A673 (cell line): ENCODE measurements around the gene ENTPD5. TPM values are rescaled to one million over a fixed set of nuclear protein-coding genes. Genes with fewer than 3 reads are reported as not detected.
"Not testable (repeated sequence)": the region's sequence is repeated elsewhere in the genome, so short reads cannot be mapped to it uniquely, and the experiment has no call there.

Experiments used
- BruUV-seq: library from RNA; stranded (reverse); fragments of 400-500 nt; replicated peaks from 2 replicates; lab custom pipeline; 2021; lab: Mats Ljungman, UMichigan
- CTCF ChIA-PET: fragments of 300-600 bp; sonication (Branson Sonifier 250); formaldehyde crosslinking; loops from one replicate; lab custom pipeline; 2022; ENCODE audit warnings: antibody characterized with exemption; lab: Charles Lee
- POLR2A ChIA-PET: fragments of 300-600 bp; sonication (Branson Sonifier 250); formaldehyde crosslinking; loops from one replicate; lab custom pipeline; 2022; ENCODE audit warnings: antibody characterized with exemption; ENCODE audit not compliant: low non-redundant PET; lab: Charles Lee
- DNase-seq: peaks from one replicate; pipeline ENCODE4 v3.0.0-alpha.2; 2015; ENCODE audit warnings: low spot score
- H3K27ac ChIP-seq: fragments of 200-600 bp; sonication (generic); 2 replicates; pipeline ENCODE4 v1.5.1; 2016; ENCODE audit warnings: mixed run types, low read depth, mild to moderate bottlenecking, mixed read lengths, antibody characterized with exemption, low read length; ENCODE audit not compliant: poor library complexity, severe bottlenecking
- H3K27me3 ChIP-seq: fragments of 200-600 bp; sonication (generic); replicated peaks from 2 replicates; pipeline ENCODE4 v1.6.1; 2017; ENCODE audit warnings: mixed run types, low read depth, mild to moderate bottlenecking, mixed read lengths, antibody characterized with exemption, low read length; ENCODE audit not compliant: insufficient read depth, poor library complexity
- H3K36me3 ChIP-seq: fragments of 200-600 bp; sonication (generic); 2 replicates; pipeline ENCODE4 v1.6.1; 2016; ENCODE audit warnings: mixed run types, mild to moderate bottlenecking, mixed read lengths, antibody characterized with exemption, low read length; ENCODE audit not compliant: insufficient read depth, poor library complexity, severe bottlenecking
- H3K4me1 ChIP-seq: fragments of 200-600 bp; sonication (generic); 2 replicates; pipeline ENCODE4 v1.6.1; 2017; ENCODE audit warnings: mixed run types, mild to moderate bottlenecking, mixed read lengths, antibody characterized with exemption, low read length; ENCODE audit not compliant: insufficient read depth, poor library complexity, severe bottlenecking
- H3K4me3 ChIP-seq: fragments of 200-600 bp; sonication (generic); 2 replicates; pipeline ENCODE4 v1.5.1; 2016; ENCODE audit warnings: low read depth, mixed run types, mild to moderate bottlenecking, mixed read lengths, low read length; ENCODE audit not compliant: poor library complexity, severe bottlenecking
- H3K9me3 ChIP-seq: fragments of 200-600 bp; sonication (generic); 2 replicates; pipeline ENCODE4 v1.6.1; 2016; ENCODE audit warnings: mixed run types, low read depth, mild to moderate bottlenecking, mixed read lengths, antibody characterized with exemption, low read length; ENCODE audit not compliant: poor library complexity, severe bottlenecking
- CTCF ChIP-seq: fragments of 300-800, 200-600 bp; sonication (generic); conservative IDR thresholded peaks from 2 replicates; pipeline ENCODE4 v1.5.1; 2017; ENCODE audit warnings: low read depth, mild to moderate bottlenecking, antibody characterized with exemption, low read length, moderate library complexity, mixed read lengths
- EZH2 ChIP-seq: fragments of 200-600 bp; sonication (generic); IDR thresholded peaks from 2 replicates; pipeline ENCODE4 v1.6.1; 2017; ENCODE audit warnings: borderline replicate concordance, low read depth, mild to moderate bottlenecking, mixed read lengths, antibody characterized with exemption, low read length; ENCODE audit not compliant: poor library complexity, severe bottlenecking
- intact Hi-C: fragments of 100-400 bp; cut with micrococcal nuclease; formaldehyde crosslinking; loops from one replicate; pipeline ENCODE4 v1.10.0; 2022; ENCODE audit not compliant: unreplicated experiment
- total RNA-seq: library from RNA; stranded (reverse); gene quantifications from 2 replicates; pipeline ENCODE4 v1.2.3, GENCODE V29; 2021

Gene ENTPD5
- total RNA-seq, 1 experiment from 2014 or later: 14.6 TPM

DNA sequence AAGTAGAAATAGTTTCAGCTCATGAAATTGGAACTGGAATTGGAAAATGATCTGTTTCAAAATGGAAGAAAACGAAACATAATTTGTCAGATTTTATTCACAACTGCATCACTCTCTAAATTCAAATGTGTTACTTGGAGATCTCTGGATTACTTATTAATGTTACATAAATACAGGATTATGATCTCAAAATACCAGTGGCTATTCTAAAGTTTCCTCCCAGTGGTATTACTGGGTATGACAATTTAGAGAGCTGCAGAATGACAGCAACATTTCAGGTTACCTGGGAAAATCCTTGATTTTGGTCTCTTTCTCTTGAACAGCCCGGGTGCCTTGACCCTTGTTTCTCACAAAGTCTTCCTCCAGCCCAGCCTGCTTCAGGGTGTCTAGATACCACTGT lies 83.4 kb downstream of the ENTPD5 start:
- no peaks in the 10 kb centered on the region for H3K27me3 ChIP-seq
- peak; percentile 26 for DNase-seq
- TF ChIP-seq EZH2: no peak
- TF ChIP-seq CTCF: peak; percentile 30; the same call in 1 of the 2 replicates
- no peaks in the 10 kb centered on the region for H3K9me3 ChIP-seq
- no peaks in the 10 kb centered on the region for H3K4me1 ChIP-seq
- peaks cover 38% of the 10 kb centered on the region for H3K36me3 ChIP-seq
- intact Hi-C loops: no loop called here
- no peak overlapping the region for H3K27ac ChIP-seq
- H3K4me3 ChIP-seq: no peak overlapping the region
- POLR2A ChIA-PET: no interaction called here
- CTCF ChIA-PET: no interaction called here
- no TSS peak for BruUV-seq

GRCh38 chr14:73924337-73924736 lies 94.8 kb downstream of the ENTPD5 start:
- Histone ChIP-seq H3K27ac (no peak overlapping the region), H3K9me3 (no peaks in the 10 kb centered on the region), H3K27me3 (no peaks in the 10 kb centered on the region), H3K4me3 (no peak overlapping the region), H3K36me3 (peaks cover 76% of the 10 kb centered on the region), H3K4me1 (no peaks in the 10 kb centered on the region)
- no peak for DNase-seq
- TF ChIP-seq CTCF (no peak), EZH2 (no peak)
- POLR2A ChIA-PET: no interaction called here
- intact Hi-C loops: no loop called here
- BruUV-seq: no TSS peak
- CTCF ChIA-PET: no interaction called here

- H3K4me1 ChIP-seq, CTCF ChIA-PET, H3K9me3 ChIP-seq, intact Hi-C loops, H3K27ac ChIP-seq, POLR2A ChIA-PET, DNase-seq, H3K4me3 ChIP-seq, BruUV-seq, H3K27me3 ChIP-seq: not testable (repeated sequence)
- peaks cover 55% of the 10 kb centered on the region for H3K36me3 ChIP-seq
These were observed 99.6 kb downstream of the ENTPD5 start for GRCh38 chr14:73919457-73919856.

DNA sequence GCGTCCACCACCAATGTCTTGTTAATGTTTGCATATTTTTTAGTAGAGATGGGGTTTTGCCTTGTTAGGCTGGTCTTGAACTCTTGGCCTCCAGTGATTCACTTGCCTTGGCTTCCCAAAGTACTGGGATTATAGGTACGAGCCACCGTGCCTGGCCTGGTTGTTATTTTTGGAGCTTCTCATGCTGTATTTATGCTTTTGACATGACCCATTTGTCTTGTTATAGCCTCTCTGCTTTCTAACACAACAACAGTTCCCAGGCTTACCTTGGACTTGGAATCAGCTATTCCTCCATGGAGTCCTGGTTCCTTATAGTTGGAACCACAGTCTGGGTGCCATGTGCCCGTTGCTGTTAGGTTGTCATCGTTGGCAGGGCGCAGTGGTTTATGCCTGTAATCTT lies 102.8 kb downstream of the ENTPD5 start:
- BruUV-seq: no TSS peak
- ChIA-PET POLR2A (no interaction called here), CTCF (no interaction called here)
- no peak overlapping the region for H3K4me3 ChIP-seq
- no peak overlapping the region for H3K27ac ChIP-seq
- H3K36me3 ChIP-seq: peaks cover 39% of the 10 kb centered on the region
- intact Hi-C loops: no loop called here
- no peaks in the 10 kb centered on the region for H3K27me3 ChIP-seq
- no peaks in the 10 kb centered on the region for H3K9me3 ChIP-seq
- no peaks in the 10 kb centered on the region for H3K4me1 ChIP-seq
- no peak for TF ChIP-seq EZH2
- TF ChIP-seq CTCF: no peak
- DNase-seq: no peak
